Right kidney (tissue), 1 donor: Measurements from ENCODE around the gene NECTIN1.

Source experiments
- DNase-seq: peaks from one replicate; pipeline ENCODE4 v3.0.0-alpha.2; 2016

The NECTIN1 gene

DNA sequence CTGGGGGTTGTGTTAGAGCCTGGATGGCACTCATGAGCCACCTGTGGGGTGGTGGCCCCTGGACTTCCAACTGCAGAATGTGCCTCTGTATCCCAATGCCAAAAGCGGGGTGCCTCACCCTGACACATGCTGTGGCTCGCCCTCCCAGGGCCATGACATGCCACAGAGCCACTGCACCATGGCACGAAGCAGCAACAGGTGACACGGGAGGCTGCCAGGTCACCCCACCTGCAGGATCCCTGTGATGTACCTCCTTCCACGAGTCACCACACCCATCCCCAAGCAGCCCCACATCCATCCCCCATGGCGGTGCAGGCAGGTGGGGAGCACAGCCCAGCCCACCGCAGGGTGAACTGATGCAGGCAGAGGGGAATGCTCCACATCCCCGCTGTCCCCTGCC, 14.8 kb downstream of the NECTIN1 start:
- no peak for DNase-seq

DNA sequence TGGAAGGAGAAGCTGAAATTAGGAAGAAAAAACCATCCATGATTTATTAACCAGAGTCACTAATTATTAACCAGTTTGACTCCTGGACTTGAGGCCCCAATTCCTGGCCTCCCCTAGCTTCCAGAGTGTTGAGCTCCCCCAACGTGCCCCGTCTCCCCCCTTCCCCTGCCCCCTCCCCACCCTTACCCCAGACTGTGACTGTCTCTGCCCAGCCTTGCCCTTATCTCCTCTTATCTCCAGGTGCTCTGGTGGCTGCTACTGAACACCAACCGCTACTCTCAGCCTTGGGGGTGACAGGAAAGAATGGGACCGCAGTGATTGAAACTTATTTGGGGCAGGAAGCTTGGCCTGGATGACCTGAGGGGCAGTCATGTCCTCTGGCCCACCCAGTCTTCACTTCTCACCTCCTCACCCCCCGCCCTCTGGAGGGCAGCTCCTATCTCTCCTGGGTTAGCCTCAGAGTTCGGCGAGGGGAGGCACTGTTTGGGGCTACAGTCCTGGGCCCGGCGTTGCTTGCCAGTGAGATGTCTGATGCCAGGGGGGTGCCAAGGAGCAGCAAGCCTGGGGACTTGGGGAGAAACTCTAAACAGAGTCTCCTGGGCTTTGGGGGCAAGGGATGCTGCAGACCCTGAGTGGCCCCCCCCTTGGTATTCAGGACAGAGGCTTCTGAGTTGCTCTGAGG, 15.5 kb downstream of the NECTIN1 start:
- DNase-seq = no peak

DNA sequence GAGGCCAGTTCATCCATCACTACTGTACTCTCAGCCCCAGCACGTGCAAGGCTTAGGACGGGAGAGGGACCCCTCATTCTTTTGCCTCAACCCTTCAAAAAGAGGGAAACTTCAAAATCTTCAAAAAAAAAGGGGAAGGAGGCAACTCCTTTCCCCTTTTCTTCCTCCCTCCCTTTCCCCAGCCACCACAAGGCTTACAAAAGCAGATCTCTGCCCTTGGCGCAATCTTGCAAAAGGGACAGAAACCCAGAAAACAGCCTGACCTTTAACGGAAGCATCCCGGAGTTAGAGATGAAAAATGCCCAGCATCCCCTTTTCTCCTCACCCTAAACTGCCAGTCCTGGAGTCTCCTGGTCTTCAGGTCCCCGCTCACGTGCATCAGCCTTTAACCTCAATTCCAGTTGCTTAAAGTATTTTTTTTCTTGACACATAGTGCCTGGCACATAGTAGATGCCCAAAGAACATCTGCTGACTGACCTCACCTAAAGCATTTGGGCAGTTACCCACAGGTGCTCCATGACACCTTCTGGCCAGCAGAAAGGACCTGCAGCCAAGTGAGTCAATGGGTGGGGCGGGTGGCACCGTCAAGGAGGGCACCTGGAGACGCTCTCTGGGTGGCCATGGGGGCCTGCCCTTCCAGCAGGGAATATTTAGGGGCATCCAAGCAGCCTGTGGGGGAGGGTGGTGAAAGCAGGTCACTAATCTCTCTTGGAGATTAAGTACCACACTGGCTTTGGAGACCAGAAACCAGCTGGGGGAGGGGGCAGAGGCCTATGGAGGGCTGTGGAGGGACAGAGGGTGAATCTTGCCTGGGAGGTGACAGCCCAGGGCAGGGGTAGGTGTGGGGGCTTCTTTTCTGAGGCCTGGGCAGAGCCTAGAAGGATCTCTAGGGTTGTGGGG, 16.3 kb downstream of the NECTIN1 start:
- DNase-seq = no peak

DNA sequence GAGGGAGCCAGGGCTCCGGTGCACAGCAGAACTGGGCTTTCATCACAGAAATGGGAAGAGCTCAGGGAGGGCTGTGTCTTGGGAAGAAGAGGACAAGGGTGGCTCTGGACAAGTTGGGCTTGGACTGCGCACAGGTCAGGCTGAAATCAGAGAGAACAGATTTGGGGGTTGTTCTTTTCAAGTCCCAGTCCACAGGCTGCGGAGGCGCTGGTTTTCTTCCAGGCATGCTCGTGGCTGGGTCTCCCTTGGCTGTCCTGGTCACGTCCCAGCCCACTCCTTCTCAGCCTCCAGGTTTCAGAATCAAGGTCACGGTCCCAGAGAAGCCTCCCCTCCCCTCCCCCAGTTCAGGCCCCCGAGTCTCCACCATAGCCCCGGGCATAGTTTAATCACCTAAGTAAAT, 17.0 kb downstream of the NECTIN1 start:
- DNase-seq = no peak

DNA sequence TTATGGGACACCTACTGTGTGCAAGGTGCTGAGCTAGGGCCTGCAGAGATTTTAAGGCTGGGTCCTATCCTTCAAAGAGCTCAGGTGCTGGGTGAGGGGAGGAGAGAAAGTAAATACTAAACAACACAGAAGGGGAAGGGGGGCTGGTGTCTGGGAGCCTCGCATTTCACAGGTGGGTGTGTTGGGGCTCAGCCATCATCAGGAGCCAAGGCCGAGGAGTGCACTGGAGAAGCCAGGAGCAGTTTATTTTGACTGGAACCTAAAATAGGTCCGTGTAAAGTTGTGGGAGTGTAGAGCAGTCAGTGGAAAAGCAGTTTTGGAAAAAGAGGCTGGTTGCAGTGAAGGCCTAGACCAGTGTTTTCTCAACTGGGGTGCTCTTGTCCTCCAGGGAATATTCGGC, 17.5 kb downstream of the NECTIN1 start:
- DNase-seq = no peak

DNA sequence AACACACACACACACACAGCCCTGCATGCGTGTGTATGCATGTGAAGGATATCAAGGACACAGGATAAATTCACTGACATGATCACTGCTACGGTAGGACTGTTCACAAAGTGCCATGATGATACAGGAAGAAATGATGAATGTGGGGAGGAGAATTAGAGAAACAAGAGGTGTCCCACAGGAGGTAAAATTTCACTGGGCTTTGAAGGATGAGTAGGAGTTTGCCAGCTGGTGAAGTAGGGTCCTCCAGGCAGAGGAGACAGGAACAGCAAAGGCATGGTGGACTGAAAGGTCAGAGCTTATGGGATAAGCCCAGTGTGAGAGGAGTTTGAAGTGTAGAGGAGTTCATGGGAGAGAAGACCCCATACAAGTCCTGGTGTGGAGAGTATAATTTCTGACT, 18.6 kb downstream of the NECTIN1 start:
- no peak for DNase-seq

DNA sequence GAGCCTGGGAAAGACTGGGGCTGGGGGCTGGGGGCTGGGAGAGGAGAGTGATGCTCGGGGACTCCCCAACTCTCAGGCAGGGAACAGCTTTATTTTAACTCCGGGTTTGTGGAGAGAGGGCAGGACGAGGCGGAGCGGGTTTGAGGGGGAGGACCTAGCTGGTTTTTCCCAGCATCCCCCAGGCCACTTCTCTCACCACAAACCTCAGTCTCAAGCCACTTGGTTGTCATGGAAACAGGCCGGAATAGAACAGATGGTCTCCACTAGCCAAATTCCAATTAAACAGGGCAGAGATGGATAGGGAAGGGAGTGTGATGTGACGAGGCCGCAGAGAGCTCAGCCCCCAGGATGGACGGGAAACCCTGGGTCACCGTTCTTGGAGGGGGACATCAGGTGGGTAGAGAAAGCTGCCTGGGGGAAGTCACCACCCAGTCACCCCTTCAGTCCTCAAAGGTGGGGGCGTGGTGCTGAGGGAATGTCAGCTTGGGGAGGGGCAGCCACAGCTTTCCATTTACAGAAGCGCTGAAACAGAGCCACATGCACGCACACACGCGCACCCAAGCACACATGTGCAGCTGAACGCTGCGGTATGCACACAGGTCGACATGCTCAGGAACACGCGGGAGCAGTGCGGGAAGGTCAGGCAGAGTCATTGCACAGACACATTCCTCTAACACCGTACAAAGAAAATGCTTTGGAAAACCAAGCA, 19.2 kb downstream of the NECTIN1 start:
- peak; percentile 70 for DNase-seq

DNA sequence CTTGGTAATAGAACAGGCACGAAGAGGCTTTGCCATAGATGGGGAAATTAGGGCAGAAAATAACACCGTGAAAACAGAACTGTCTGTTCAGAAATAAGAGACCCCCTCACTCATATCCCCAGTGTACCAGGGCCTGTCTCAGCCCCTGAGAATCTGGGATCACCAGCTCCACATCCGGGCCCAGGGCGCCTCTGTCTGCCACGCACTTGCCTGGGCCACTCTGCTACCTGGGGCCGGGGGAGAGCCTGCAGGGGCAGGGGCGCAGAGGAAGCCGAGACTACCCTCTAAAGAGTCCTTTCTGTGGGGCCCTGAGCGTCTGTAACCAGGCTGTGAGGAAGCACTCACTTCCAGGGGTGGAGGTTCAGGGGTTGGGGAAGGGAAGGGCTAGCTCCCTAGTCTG, 19.8 kb downstream of the NECTIN1 start:
- no peak for DNase-seq

DNA sequence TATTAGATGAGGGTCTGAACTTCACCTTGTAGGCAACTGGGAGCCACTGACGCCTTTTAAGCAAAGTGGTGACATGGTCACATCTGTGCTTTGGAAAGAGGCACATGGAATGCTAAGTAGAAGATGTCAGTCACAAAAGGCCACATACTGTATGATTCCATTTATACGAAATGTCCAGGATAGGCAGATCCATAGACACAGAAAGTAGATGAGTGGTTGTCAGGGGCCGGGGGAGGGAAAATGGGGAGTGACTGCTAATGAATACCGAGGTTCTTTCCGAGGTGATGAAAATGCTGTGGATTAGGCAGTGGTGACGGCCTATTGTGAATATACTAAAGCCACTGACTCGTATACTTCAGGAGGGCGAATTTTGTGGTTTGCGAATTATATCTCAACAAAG, 20.6 kb downstream of the NECTIN1 start:
- DNase-seq = no peak

DNA sequence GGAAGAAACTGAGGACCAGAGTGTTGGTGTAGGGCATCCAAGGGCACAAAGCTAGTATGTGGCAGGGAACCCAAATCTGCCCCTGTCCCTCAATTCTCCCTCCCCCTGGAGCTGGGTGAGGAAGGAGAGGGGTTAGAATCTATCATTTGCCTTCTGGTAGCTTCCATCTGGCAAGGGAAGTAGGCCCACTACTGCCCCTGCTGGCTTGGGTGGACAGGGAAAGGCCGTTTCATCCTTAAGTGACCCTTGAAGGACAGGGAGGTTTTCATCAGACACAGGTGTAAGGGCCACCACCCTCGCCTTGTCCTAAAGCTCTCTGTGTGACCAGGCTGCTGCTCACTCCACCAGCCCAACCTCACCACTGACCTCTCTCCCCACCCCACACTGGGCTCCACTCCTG, 22.1 kb downstream of the NECTIN1 start:
- no peak for DNase-seq

DNA sequence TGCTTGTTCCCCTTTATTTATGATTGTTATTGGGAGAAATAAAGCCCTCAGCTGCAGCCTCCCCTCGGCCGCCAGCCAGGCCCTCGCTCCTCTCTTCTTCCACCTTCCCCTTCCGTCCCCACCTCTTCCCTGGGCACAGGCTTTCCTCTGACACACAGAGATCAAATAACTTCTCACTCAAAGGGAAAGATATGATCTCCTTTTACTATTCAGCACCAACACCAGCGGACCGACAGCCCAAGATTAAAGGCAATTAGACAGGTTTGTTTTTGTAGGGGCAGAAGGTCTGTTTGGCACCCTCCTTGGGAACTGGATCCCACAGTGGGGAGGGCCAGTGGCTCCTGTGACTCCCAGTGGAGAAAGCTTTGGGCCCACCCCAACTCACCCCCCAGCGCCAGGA, 23.0 kb downstream of the NECTIN1 start:
- DNase-seq = no peak

DNA sequence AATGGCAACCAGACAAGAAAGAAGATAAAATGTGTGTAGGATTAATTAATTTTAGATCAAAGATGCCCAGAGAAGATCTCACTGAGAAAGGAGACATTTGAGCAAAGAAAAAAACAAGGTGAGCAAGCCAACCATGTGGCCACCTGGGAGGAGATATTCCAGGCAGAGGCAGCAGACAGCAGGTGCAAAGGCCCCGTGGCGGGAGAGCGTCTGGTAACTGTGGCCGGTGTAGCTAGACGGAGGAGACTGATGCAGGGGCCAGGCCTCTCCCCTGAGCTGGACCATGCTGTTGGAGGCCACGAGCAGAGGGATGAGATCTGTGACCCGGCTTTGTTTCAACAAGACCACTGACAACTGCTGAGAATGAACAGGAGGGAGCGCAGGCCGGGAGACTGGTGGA, 23.6 kb downstream of the NECTIN1 start:
- DNase-seq = no peak

DNA sequence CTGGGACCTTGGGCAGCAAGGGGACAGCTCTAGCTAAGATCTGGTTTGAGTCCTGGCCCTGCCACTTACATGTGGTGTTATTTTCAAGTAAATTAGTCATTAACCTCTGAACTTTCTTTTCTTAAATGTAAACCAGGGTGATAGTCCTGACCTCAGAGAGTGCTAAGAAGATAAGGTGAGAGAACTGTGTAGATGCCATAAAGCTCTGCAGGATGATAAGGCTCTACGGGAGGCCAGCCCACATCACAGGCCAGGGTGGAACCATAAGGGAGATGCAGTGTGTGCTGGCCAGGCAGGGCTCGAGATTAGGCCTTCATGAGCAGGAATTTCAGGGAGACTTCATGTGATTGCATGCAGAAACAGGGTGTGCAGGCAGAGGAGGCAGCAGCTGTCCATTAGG, 24.2 kb downstream of the NECTIN1 start:
- DNase-seq = no peak

DNA sequence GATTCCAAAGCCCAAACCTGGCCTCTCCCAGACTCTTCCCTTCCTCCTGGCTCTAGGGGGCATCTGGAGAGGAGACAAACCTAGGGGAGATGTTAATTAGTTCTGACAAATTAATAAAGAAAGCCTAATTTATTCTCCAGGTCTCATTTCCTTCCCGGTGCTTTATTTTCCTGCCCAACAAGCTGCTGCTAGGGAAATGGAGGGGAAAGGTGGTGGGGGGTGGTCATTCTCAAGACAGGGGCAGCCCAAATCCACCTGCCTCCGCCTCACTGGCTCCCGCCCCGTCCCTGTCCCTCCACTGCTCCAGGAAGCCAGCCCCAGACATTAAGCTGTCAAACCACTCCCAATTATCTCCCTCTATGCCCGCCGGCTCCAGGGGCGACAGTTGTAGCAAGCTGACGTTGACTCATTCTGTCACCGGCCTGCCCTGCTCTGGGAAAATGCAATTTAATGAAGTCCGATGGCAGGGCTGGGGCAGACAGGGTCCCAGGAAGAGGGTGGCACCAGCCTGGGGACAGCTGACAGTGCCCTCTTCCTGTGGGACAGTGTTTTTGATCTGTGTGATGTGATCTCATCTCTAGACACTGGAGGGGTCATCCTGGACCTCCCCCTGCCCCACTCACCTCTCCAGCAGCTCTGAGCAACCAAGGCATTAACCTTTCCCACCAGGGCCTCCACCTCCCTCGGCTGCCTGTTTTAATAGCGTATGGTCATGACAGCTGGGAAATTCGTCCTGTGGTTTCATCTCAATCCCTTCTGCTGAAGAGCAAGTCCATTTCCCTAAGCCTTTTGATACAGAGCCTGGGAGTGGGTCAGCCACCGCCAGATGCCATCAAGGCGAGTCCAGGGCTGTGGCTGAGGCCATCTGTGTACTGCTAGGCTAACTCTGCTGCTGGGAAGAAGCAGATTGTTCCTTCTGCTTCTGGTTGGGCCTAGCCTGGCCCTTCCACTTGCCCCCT, 27.1 kb downstream of the NECTIN1 start:
- no peak for DNase-seq

DNA sequence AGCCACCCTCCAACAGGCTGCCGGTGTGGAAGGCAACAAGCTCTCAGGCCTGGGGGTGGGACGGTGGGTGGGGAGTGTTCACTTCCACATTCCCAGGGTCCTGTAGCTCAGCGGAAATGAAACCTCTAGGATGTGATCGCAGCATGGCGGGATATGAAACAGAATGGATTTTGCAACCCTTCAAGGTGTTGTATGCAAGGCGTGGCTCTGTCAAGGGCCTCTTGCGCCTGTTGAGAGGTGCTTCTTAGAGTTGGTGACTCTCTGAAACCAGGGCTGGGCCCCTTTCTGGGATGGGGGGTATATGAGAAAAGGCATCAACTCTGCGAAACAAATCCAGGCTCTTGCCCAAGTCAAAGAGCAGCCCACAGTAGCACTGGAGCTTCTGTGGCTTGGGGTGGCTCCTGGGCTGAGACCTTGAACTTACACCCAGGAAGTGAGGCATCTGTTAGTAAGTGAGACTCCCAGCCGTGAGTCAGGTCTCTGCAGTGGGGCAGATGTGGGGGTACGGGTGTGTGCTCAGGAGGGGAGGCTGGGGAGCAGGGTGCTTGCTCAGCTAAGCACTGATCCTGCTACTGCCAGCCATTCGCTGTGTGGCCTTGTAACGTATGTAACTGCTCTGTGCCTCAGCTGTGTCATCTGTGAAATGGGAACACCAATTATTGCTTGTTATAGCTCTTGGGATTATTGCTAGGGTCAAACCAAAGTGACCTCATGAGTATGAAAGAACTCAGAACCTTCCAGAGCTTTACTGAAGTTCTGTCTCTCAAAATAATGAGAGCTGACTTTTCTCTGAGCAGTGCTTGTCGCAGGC, 28.3 kb downstream of the NECTIN1 start:
- no peak for DNase-seq

DNA sequence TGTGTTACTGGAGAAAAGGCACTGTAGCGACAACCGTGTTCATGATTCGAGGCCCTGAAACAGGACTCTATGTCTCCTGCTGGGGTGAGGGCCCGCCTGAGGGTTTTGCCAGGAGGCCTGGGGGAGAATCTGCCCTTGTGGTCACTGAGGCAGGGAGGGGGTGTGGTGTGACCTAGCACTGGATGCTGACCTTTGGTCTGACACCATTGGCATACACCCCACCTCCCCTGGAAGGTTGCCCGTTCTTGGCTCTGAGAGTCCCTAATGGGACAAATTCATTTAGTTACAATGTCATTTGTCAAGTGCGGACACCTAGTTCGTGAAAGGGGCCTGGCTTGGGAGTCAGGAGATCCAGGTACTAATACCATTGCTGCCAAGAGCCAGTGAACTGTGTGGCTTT, 29.0 kb downstream of the NECTIN1 start:
- DNase-seq = no peak

DNA sequence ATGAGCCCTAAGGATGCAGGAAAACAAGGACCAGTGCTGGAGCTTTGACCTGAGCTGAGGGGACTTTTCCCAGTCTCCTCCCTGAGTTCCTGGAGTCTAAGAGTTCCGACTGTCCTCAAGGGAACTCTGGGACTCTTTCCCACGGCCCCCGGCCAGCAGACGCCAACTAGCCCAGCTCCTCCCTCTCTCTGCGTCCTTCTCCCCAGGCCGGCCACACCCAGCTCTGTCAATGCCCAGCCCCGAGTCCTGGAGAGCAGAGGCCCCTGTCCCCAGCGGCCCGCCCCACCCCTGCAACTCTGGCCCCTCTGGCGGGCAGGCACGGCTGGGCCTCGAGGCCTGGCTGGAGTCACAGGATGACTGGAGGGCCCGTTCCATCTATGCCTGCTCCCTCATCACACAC, 29.8 kb downstream of the NECTIN1 start:
- DNase-seq = no peak

DNA sequence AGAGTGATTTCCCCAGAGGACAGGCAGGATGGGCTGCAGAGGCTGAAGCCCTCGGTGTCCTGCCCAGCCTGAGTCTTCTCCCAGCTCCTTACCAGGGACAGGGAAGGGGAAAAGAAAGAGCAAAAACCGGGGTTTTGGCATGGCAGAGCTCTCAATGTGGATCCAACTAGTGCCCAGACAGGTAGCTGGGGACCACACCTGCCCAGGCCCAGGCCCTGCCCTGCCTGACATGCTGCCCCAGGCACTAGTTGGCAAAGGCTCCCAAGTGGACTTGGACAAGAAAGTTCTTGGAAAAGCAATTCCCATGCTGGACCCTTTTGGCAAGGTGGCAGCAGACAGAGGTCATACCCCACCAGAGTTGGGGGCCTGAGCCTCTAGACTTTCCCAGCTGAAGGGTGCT, 31.1 kb downstream of the NECTIN1 start:
- no peak for DNase-seq

DNA sequence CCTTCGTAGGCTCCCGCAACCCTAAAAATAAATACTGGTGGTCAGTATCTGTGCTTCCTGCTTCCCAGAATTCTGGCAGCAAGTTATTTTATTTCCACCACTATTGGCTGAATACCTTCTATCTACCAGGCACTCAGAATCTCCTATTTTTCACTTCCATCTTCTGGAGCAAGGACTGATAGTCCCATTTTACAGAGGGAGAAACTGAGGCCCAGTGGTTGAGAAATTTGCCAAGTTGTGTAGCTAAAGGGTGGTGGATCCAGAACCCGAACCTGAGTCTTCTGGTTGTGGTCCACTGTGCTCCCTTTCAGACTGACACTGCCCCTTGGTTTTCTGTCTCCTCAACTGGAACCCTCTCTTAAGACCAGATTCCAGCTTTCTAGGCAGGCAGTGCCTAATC, 31.6 kb downstream of the NECTIN1 start:
- no peak for DNase-seq

DNA sequence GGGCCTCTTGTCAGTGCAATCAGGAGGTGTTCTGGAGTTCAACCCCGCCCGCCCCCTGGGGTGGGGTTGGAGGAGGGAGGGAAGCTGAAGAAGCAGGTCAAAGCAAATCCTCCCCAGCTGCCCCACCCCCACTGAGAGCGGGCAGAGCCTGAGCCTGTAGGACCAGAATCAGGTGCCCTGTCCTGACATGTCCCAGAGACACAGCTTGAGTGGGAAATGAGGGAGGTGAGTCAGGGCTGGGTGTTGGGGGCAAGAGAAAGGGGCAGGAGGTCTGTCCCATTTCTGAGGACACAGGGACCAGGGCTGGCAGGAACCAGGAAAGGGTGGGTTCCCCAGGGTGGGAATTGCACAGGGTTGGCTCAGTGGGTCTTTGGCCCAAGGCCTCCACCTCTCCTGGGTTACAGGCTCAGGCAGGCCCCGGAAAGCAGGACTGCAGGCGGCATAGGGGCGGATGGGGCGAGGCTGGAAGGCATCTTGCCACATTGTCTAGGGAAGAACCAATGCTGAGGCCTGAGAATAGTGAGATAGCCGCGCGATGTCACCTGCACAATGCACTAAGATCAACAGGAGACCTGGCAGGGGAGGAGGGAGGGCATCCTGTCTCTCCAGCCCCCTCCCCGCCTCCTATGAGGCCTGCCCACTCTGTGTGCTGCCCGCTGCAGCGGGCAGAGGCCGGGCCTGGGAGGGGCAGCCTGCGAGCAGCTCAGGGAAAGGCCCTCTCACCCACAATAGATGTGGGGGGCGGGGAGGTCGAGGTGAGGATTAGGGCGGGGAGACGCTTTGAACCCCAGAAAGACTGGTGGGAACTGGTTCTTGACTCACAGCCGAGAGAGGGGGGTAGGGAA, 32.4 kb downstream of the NECTIN1 start:
- no peak for DNase-seq
